ENCODE data around the gene BEST4.

GRCh38 chr1:44822131-44822701 lies 34.2 kb upstream of the BEST4 start:
- TF ChIP-seq, protein P1, sequence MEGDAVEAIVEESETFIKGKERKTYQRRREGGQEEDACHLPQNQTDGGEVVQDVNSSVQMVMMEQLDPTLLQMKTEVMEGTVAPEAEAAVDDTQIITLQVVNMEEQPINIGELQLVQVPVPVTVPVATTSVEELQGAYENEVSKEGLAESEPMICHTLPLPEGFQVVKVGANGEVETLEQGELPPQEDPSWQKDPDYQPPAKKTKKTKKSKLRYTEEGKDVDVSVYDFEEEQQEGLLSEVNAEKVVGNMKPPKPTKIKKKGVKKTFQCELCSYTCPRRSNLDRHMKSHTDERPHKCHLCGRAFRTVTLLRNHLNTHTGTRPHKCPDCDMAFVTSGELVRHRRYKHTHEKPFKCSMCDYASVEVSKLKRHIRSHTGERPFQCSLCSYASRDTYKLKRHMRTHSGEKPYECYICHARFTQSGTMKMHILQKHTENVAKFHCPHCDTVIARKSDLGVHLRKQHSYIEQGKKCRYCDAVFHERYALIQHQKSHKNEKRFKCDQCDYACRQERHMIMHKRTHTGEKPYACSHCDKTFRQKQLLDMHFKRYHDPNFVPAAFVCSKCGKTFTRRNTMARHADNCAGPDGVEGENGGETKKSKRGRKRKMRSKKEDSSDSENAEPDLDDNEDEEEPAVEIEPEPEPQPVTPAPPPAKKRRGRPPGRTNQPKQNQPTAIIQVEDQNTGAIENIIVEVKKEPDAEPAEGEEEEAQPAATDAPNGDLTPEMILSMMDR (IDR thresholded peaks at IDR 0.05 in 4 of 5, conservative IDR thresholded peaks at IDR 0.05 in 1 of 5) = no peak
- no peak for TF ChIP-seq POLR2A (IDR thresholded peaks at IDR 0.05)
